Stomach (tissue), 4 donors: ENCODE measurements around the gene LARP1B.

Experiments used
- CTCF ChIP-seq, 7 experiments: fragments of 450-650 bp in 4 of 7; fragments of 200-600 bp in 3 of 7; sonication (generic) in 3 of 7; IDR thresholded peaks; one replicate each; pipeline ENCODE4 v1.5.1; 2016 to 2019; ENCODE audit warnings: antibody characterized with exemption in 7 of 7, control low read depth in 2 of 7, mild to moderate bottlenecking in 1 of 7
- EP300 ChIP-seq: sonication (generic); formaldehyde crosslinking; IDR thresholded peaks from one replicate; pipeline ENCODE4 v1.6.1; 2017; ENCODE audit warnings: antibody characterized with exemption
- POLR2A ChIP-seq, 4 donors: fragments of 450-650 bp; IDR thresholded peaks; one replicate each; pipeline ENCODE4 v1.6.1; 2016; ENCODE audit warnings: antibody characterized with exemption in 4 of 4, control low read depth in 2 of 4, mild to moderate bottlenecking in 1 of 4, moderate library complexity in 1 of 4
- POLR2AphosphoS5 ChIP-seq, 3 donors: sonication (generic); formaldehyde crosslinking; IDR thresholded peaks; one replicate each; pipeline ENCODE4 v1.6.1; 2016; ENCODE audit warnings: antibody characterized with exemption in 3 of 3

- no peak for TF ChIP-seq CTCF (IDR thresholded peaks at IDR 0.05)
- no peak for TF ChIP-seq POLR2A (IDR thresholded peaks at IDR 0.05)
- no peak for TF ChIP-seq POLR2AphosphoS5 (IDR thresholded peaks at IDR 0.05)
- no peak for TF ChIP-seq EP300
Measured at GRCh38 chr4:128158894-128159293, 97.8 kb downstream of the LARP1B start.
